GM21723 (cell line): ENCODE measurements around the gene WDFY2.
A peak's percentile ranks its signal among the peaks of the same experiment; 100 is the strongest.
"Not testable (repeated sequence)": the region's sequence is repeated elsewhere in the genome, so short reads cannot be mapped to it uniquely, and the experiment has no call there.

Source experiments
- ATAC-seq: cut with Tn5 transposase; IDR thresholded peaks from one replicate; pipeline ENCODE4 v1.9.1; 2021; ENCODE audit warnings: mild to moderate bottlenecking, moderate library complexity; ENCODE audit not compliant: unreplicated experiment

Gene WDFY2

GRCh38 chr13:51629491-51630287, 45.4 kb downstream of the WDFY2 start:
- ATAC-seq, result no peak

DNA sequence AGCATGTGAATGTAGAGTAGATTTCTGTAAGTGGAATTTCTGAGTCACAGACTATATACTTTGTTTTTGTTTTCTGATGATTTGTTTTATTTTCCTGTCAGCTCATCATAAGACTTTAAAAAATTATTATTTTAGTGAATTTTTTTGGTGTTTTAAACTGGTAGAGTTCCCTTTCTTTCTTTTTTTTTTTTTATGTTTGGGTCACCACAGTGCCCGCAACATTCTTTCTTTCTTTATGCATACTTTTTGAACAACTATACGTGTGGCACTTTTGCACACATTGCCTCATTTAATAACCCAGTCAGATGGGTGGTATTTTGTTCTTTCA, 46.0 kb downstream of the WDFY2 start:
- no peak for ATAC-seq

DNA sequence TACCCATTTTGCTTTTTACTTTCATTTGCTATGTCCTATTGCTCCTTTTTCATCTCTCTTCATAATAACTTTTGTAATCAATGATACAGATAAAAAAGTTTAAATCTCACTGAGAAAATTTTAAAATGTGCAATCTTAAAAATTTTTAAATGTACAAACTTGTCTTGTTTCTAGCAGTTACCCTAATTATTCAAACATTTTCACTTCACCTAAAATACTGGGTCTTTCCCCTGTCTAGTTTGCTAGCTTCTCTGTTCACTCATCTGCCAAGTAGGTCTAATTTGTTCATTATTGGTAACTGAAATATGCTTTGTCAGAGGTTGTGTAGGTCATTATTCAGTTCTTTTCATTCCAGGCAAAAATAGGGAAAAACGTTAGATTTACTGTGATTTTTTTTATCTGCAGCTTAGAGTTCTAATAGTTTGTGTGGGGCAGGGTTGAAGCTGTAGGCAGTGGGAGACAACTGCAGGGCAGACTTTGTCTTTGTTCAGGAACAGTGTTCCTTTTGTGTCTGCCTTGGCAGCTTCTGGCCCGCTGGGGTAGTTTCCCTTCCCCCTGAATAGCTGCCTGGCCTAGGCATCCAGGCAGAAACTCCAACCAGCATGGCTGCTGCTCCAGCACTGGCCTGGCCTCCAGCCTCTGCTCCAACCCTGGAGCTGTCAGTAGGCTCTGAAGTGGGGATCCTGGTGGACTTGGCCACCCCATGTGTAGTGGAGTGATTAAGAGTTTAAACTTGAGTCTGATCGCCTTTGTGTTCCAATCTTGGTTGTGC, 48.5 kb downstream of the WDFY2 start:
- ATAC-seq, result no peak

- no peak for ATAC-seq
Observed at GRCh38 chr13:51635137-51635878, 51.0 kb downstream of the WDFY2 start.

DNA sequence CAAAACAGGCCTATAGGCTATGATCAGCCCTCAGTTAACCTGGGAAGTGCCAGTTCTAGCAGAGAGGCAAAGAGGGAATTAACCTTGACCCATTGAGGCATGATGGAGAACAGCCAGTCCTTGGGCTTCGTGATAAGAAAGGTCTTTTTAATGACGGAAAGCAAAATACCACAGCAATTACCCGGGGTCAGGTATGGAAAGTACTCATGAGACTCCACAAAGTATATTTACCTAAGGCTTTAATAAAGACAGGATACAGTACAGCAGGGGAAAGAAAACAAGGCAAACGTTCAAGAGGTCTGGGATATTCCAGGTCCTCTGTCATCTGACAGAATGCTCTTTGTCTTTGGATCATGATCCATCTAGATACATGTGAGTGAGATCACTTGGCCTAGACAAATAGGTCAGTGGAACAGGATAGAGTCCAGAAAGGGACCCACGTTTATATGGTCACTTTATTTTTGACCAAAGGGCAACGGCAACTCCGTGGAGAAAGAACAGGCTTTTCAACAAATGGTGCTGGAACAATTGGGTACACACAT, 52.2 kb downstream of the WDFY2 start:
- no peak for ATAC-seq

DNA sequence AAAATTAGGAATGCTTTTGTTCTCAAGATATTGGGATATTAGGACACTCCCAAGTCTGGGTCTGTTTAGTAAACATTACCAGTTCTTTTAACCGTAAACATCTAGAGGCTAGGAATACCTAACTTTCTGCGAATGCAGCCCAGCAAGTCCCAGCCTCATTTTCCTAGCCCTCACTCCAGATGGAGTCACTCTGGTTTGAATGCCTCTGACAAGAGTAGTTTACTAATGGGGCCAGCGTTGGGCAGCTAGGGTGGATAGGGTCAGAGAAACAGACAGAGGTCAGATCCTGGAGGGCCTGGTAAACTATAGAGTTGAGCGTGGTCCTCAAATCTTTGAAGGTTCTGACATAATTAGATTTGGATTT, 53.6 kb downstream of the WDFY2 start:
- ATAC-seq, result no peak

DNA sequence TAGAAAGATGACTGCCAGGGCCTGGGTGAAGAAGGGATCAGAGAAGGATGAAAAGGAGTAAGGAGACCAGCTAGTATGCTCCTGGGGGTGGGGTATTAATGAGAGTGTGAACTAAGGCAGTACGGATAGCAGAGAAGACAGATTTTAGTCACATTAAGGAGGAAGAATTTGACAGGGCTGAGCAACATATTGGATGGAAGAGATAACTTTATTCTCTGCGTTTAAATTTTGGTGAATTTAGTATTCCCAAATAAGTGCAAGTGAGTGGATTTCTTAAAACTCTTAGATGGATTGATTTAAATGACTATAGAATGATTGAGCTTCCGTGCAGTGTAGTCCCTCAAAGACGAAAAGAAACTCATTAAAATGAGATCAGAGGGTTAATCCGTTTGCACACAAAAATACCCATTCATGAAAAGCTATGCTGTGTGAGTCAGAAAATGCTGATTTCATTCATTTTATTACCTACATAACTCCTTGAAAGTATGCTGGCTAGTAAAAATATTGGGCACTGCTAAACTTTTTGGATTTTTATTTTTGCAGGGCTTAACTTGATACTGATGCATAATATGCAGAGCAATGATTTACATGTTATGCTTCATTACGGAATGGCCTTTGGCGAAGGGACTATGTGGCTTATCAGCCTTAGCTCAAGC, 54.1 kb downstream of the WDFY2 start:
- ATAC-seq, result no peak

DNA sequence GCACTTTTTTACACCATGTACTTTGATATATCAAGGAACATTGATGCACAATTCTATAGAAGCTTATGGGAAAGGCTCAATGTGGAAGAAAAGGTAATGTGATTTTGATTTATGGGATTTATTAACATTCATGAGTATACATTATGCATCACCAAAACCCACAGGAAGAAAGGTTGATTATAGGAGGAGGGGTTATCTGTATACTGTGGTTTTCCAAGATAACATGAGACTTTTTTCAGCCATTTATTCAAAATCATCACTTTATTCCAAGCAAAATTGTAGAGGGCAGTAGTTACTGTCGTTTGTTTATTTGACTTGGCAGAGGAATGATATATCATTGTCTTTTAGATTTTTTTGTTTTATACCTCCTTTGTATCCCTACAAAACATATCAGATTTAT, 54.9 kb downstream of the WDFY2 start:
- ATAC-seq, result no peak

DNA sequence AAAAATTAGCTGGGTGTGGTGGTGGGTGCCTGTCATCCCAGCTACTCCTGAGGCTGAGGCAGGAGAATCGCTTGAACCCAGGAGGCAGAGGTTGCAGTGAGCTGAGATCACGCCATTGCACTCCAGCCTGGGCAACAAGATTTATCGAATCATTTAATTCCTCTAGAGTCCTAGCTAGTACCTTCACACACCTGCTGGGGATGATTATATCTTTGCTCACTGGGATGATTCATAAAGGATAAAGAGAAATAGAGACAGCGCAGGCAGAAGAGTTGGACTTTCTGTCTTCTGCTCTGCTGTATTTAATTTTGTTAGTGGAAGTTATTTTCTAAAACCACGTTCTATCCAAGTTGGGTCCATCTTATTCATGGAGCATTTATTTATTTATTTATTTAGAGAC, 56.4 kb downstream of the WDFY2 start:
- not testable (repeated sequence) for ATAC-seq

DNA sequence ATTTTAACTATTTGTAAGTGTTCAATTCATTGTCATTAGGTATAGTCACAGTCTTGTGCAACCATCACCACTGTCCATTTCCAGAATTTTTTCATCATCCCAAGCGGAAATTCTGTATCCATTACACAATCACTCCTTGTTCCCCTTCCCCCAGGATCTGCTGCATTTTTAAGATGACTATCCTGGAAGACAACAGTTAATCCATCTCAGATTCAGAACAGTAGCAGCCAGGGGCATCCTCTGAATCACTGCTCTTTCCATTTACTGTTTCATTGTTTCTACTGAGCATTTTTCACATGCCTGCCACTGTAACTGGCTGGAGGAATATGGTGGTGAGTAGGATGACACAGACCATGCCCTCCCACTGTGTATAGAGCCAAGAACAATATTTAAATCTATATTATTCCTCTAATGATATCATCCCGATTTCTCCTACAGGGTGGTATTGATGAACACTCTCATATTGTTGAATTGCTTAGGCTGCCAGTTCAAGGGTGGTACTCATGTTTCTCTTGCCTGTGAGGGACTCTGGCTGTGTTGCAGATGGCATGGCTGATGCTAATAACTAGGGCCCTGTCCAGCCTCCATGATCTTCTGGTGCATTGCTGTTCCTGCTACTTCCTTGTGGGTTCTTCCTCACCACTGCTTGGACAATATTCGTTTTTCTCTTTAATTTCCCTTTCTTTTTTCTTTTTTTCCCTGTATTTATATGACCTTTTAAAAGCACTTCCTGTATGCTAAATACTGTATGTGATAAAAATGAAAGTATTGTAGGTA, 59.0 kb downstream of the WDFY2 start:
- ATAC-seq, result no peak

DNA sequence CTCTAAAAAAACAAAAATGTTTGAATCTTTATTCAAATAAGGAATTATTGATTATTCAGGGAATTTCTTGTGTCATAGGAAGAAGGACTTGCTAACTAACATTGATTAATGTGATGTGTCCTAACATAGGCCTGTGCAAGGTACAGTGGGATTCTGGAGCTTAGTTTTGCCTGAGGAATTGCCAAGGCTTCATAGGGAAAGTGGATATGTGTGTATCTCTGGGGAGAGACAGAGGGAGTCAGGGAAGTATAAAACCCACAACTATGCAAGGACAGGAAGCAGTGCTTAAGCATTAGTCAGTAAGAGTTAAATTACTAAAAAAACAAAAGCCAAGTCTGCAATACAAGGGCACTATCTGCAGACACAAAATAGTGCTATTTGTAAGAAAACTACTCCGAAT, 59.6 kb downstream of the WDFY2 start:
- ATAC-seq, result no peak

GRCh38 chr13:51644654-51645053, 60.4 kb downstream of the WDFY2 start:
- ATAC-seq, result no peak

- peak; percentile 50 for ATAC-seq
Observed at GRCh38 chr13:51645154-51645650, 60.9 kb downstream of the WDFY2 start.

GRCh38 chr13:51645761-51646670, 61.8 kb downstream of the WDFY2 start:
- no peak for ATAC-seq

DNA sequence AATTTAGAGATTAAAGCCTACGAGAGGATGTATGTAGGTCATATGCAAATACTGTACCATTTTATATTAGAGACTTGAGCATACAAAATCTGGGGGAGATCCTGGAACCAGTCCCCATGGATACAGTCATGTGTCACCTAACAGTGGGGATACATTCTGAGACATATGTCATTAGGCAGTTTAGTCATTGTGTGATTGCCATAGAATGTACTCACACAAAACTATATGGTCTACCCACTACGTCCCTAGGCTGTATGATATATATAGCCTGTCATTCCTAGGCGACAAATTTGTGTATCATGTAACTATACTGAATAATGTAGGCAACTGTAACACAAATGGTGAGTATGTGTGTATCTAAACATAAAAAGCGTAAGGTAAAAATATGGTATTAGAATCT, 62.8 kb downstream of the WDFY2 start:
- ATAC-seq, result no peak

DNA sequence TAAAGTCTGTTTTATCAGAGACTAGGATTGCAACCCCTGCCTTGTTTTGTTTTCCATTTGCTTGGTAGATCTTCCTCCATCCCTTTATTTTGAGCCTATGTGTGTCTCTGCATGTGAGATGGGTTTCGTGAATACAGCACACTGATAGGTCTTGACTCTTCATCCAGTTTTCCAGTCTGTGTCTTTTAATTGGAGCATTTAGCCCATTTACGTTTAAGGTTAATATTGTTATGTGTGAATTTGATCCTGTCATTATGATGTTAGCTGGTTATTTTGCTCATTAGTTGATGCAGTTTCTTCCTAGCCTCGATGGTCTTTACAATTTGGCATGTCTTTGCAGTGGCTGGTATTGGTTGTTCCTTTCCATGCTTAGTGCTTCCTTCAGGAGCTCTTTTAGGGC, 67.9 kb downstream of the WDFY2 start:
- not testable (repeated sequence) for ATAC-seq

- no peak for ATAC-seq
Observed at GRCh38 chr13:51659276-51660127, 75.2 kb downstream of the WDFY2 start.

DNA sequence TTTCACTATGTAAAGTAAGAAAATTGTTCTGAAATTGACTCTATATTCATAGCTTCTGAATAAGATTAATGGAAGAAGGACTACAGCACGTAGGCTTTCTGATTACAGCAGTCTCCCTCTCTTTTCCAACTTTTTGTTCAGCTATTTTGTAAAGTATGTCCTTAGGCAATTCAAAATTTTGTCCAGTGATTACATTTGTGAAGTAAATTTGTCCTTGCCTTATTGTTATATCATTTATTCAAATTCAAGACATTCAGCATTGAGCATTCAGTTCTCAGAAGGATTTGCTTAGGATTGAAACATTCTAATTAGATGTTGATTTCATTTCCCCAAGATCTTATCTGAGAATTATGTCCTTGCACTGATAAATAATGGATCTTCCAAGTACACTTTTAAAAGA, 76.6 kb downstream of the WDFY2 start:
- ATAC-seq, result no peak
